Panc1 (cell line): ENCODE data around the gene P3H3. TPM values are rescaled to one million over a fixed set of nuclear protein-coding genes. Genes with fewer than 3 reads are reported as not detected.

Experiments used
- ATAC-seq: fragments of 200-7000 bp; cut with Tn5 transposase; 2 replicates; pipeline ENCODE4 v1.9.1; 2020; ENCODE audit warnings: mild to moderate bottlenecking, moderate library complexity
- BruUV-seq: library from RNA; stranded (reverse); fragments of 400-500 nt; replicated peaks from 2 replicates; lab custom pipeline; 2021; lab: Mats Ljungman, UMichigan
- CTCF ChIA-PET: fragments of 300-600 bp; sonication (Branson Sonifier 250); formaldehyde crosslinking; loops from one replicate; lab custom pipeline; 2022; ENCODE audit warnings: antibody characterized with exemption; lab: Charles Lee
- POLR2A ChIA-PET: fragments of 300-600 bp; sonication (Branson Sonifier 250); formaldehyde crosslinking; loops from one replicate; lab custom pipeline; 2022; ENCODE audit warnings: antibody characterized with exemption; lab: Charles Lee
- DNase-seq: peaks from one replicate; pipeline ENCODE4 v3.0.0-alpha.2; 2010; ENCODE audit warnings: low read depth, low spot score
- H3K27ac ChIP-seq: 2 replicates; pipeline ENCODE4 v1.5.1; 2011; ENCODE audit warnings: mild to moderate bottlenecking, low read length, inconsistent platforms
- H3K27me3 ChIP-seq: fragments of 200-500 bp; sonication (Bioruptor generic); 2 replicates; pipeline ENCODE4 v1.6.0; 2014; ENCODE audit warnings: low read length, inconsistent platforms; ENCODE audit not compliant: control insufficient read depth, insufficient read depth
- H3K36me3 ChIP-seq: fragments of 200-500 bp; sonication (Bioruptor generic); 2 replicates; pipeline ENCODE4 v1.5.1; 2014; ENCODE audit warnings: inconsistent platforms, mild to moderate bottlenecking, low read length, moderate library complexity; ENCODE audit not compliant: control insufficient read depth, insufficient read depth
- H3K4me1 ChIP-seq: 2 replicates; pipeline ENCODE4 v1.5.1; 2011; ENCODE audit warnings: inconsistent platforms, mild to moderate bottlenecking, low read length, moderate library complexity; ENCODE audit not compliant: control insufficient read depth, insufficient read depth
- H3K4me3 ChIP-seq, 2 experiments: 2 replicates each; pipeline ENCODE4 v1.5.1; 2011 to 2012; ENCODE audit warnings: low read depth in 2 of 2, low read length in 2 of 2, mild to moderate bottlenecking in 2 of 2, inconsistent platforms in 1 of 2, moderate library complexity in 1 of 2
- H3K9me3 ChIP-seq: fragments of 200-500 bp; sonication (Bioruptor generic); 2 replicates; pipeline ENCODE4 v1.5.1; 2014; ENCODE audit warnings: low read depth, mild to moderate bottlenecking, inconsistent platforms, low read length, moderate library complexity; ENCODE audit not compliant: control insufficient read depth, insufficient read depth
- CTCF ChIP-seq: fragments of 450-650 bp; IDR thresholded peaks from 2 replicates; pipeline ENCODE4 v1.5.1; 2017; ENCODE audit warnings: mild to moderate bottlenecking
- POLR2AphosphoS5 ChIP-seq: IDR thresholded peaks from 2 replicates; pipeline ENCODE4 v1.6.1; 2012; ENCODE audit warnings: mild to moderate bottlenecking, low read depth, low read length, moderate library complexity
- REST ChIP-seq, 2 experiments: IDR thresholded peaks; 2 replicates each; pipeline ENCODE4 v1.6.1; 2011 to 2012; ENCODE audit warnings: low read depth in 2 of 2, control low read depth in 1 of 2, low read length in 1 of 2, mild to moderate bottlenecking in 1 of 2, moderate library complexity in 1 of 2; ENCODE audit not compliant: insufficient read depth in 1 of 2
- SIN3A ChIP-seq: IDR thresholded peaks from 2 replicates; pipeline ENCODE4 v1.6.1; 2012; ENCODE audit warnings: low read depth, mild to moderate bottlenecking, low read length, moderate library complexity, borderline replicate concordance; ENCODE audit not compliant: insufficient read depth
- TCF7L2 ChIP-seq: IDR thresholded peaks from 2 replicates; pipeline ENCODE4 v1.6.1; 2011; ENCODE audit warnings: mild to moderate bottlenecking, low read depth, low read length, inconsistent platforms
- in situ Hi-C: cut with HindIII; loops from 2 replicates; pipeline ENCODE4 v1.10.0; 2016; ENCODE audit warnings: low sequenced_read_pairs, low pct_unique_long_range_greater_than_20kb
- intact Hi-C: fragments of 100-400 bp; cut with micrococcal nuclease; formaldehyde crosslinking; loops from one replicate; pipeline ENCODE4 v1.10.0; 2022; ENCODE audit not compliant: unreplicated experiment
- total RNA-seq: library from RNA; stranded (reverse); gene quantifications from one replicate; pipeline ENCODE4 v1.2.1, GENCODE V29; 2021; ENCODE audit not compliant: unreplicated experiment

The P3H3 gene
- total RNA-seq, 1 experiment from 2014 or later: 11.0 TPM

- in situ Hi-C loops: no loop called here
- Histone ChIP-seq H3K36me3 (peaks cover 10% of the 10 kb centered on the region), H3K9me3 (no peaks in the 10 kb centered on the region), H3K4me3 (no peak overlapping the region; a peak in 1 of 4 replicates), H3K27me3 (no peaks in the 10 kb centered on the region), H3K4me1 (peaks cover 15% of the 10 kb centered on the region), H3K27ac (no peak overlapping the region)
- CTCF ChIA-PET: no interaction called here
- BruUV-seq: no TSS peak
- DNase-seq: no peak
- POLR2A ChIA-PET: interaction anchor here (0.5 kb wide), 1 partner anchor 60 kb away, joined by 4 read pairs; no protein-coding TSS in a partner anchor
- ATAC-seq: no peak
- TF ChIP-seq POLR2AphosphoS5 (no peak), TCF7L2 (no peak), REST (IDR thresholded peaks at IDR 0.05; ENCODE audit: insufficient read depth in 1 of 2, low read depth in 2 of 2, low read length in 1 of 2) (no peak), SIN3A (no peak), CTCF (no peak)
- intact Hi-C loops: no loop called here
These were observed 21.2 kb downstream of the P3H3 start for GRCh38 chr12:6849427-6849826.

GRCh38 chr12:6849976-6850560 is 21.9 kb downstream of the P3H3 start:
- Histone ChIP-seq H3K27me3 (no peaks in the 10 kb centered on the region), H3K4me3 (peak overlapping the region; percentile 75 to 89), H3K9me3 (no peaks in the 10 kb centered on the region), H3K4me1 (peaks cover 15% of the 10 kb centered on the region), H3K27ac (peak overlapping the region; percentile 94), H3K36me3 (peaks cover 10% of the 10 kb centered on the region)
- in situ Hi-C loops: no loop called here
- ChIA-PET CTCF (no interaction called here), POLR2A (interaction anchor here (0.9 to 1.1 kb wide), 2 partner anchors 75 to 126 kb away, joined by 3 read pairs; partner anchors contain the start of gene COPS7A)
- TF ChIP-seq TCF7L2 (no peak), POLR2AphosphoS5 (no peak), CTCF (no peak), SIN3A (no peak), REST (IDR thresholded peaks at IDR 0.05; ENCODE audit: insufficient read depth in 1 of 2, low read depth in 2 of 2, low read length in 1 of 2) (no peak)
- intact Hi-C loops: no loop called here
- ATAC-seq: no peak
- no TSS peak for BruUV-seq
- DNase-seq: no peak
